Measurements from ENCODE around the gene ADGRA1.
"Not testable (repeated sequence)": the region's sequence is repeated elsewhere in the genome, so short reads cannot be mapped to it uniquely, and the experiment has no call there.

The ADGRA1 gene

DNA sequence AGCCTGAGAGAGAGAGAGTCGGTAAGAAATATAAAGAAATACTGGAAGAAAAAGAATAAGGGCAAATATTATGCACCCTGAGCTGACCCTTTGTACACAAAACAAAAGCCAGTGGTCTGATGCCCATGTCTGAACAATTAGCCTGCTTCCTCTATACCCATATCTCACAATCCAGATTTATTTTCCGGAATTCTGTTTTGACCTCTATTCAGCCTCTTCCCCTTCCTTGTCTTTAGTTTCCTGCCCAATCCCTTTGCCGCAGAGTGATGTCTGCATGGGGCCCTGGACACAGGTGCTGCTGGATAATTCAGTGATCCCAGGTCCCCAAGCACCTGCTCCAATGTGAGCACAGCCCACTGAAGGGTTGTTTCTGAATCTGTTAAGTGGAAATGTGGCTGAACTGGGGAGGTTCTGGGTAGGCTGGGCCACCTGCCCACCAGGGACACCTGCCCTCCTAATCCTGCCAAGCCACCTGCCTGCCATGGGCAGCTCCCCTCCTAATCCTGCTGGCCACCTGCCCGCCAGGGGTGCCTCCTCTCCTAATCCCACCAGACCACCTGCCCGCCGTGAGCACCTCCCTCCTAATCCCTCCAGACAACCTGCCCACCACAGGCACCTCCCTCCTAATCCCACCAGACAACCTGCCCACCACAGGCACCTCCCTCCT lies 23.0 kb downstream of the ADGRA1 start:
- no peak for DNase-seq (ENCODE audit: low spot score)

DNA sequence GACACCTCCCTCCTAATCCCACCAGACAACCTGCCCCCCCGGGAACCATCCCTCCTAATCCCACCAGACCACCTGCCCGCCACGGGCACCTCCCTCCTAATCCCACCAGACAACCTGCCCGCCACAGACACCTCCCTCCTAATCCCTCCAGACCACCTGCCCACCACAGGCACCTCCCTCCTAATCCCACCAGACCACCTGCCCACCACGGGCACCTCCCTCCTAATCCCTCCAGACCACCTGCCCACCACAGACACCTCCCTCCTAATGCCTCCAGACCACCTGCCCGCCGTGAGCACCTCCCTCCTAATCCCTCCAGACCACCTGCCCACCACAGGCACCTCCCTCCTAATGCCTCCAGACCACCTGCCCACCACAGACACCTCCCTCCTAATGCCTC lies 23.9 kb downstream of the ADGRA1 start:
- DNase-seq (ENCODE audit: low spot score): not testable (repeated sequence)

DNA sequence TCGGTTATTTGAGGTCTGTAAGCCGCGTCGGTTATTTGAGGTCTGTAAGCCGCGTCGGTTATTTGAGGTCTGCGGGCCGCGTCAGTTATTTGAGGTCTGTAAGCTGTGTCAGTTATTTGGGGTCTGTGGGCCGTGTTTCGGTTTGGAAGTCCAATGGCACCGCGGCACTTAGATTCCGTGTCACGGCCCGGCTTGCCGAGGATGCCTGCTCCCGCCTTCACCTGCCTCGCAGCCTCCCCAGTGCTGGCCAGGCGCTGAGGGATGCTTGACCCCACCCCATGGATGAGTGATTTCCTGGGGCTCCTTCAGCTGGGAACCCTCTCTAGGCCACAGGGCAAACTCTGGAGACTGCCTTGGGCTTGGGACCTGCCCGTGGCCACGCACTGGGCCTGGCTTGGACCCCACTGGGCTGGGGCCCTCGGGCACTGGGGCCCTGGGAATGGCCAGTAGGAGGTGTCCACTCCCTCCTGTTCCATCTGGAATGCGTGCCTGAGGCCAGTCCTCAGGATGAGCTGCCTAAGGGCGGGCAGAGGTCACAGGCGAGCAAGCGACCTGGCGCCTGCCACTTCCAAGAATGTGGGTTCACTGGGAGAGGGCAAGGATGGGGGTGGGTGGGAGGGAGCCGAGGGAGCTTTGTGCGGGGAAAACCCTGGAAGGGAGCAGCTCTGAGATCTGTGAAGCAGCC lies 25.6 kb downstream of the ADGRA1 start:
- no peak for DNase-seq (ENCODE audit: low spot score)

DNA sequence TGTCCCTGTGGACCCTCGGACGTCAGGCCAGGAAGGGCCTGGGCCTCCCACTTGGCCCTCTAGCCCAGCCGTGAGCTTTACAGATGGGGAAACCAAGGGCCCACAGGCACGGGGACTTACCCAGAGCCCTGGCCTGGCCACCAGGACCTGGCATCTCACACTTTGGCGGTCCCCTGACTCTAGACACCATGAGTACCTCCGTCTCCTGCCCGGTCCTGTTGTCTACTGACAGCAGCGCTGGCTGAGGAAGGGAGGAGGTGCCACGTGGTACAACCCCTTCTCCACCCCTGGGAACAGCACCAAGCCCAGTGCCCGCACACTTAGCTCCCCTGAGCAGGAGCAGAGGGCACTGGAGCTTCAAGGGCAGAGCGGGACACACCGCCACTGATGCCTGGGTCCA lies 26.1 kb downstream of the ADGRA1 start:
- DNase-seq (ENCODE audit: low spot score): no peak

DNA sequence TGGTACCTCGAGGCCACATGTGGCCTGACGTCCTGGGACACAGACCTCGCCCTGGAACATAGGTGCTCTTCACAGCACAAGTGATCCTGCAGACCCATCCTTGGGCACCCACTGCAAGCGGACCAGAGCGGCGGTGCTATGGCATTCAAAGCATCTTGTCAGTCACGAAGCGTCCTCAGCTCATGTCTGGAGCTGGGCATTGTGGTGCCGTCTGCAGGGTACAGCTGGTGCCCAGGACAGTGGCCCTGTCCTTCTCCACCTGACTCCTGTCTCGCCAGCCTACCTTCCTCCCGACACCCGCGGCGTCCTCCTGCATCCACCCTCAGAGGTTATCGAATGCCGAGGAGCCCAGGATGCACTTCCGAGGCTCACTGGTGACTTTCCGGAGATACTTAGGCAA lies 26.5 kb downstream of the ADGRA1 start:
- no peak for DNase-seq (ENCODE audit: low spot score)

DNA sequence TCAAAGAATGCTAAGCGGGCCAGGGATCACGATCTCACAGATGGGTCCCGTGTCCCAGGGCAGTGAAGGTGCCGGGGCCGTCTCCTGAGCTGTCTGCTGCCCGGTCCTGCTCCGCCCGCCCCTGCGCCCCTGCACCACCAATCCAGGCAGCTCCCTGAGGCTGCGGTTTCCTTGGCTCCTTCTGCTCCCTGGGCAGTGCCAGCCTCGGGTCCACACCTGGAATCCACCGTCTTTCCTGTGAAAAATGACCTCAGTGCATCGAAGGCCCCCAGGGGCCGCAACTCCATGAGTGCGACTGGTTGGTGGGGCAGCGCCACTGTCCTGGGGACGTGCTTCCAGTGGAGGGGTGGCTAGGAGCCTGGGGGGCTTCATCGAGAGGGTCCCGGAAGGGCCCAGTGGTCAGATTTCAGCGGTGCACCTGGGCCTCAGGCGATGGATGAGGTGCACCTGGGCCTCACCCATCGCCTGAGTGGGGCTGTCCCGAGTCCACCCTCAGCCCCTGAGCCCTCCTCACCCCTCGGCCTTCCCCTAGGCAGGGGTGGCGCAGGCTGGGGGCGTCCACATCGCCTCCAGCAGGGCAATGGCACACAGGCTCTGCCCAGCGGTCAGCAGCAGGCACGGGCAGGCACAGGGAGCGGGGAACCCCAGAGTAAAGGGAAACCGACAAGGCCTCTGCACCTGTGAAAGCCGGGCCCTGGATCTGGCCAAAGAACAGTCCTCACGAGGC lies 27.2 kb downstream of the ADGRA1 start:
- DNase-seq (ENCODE audit: low spot score): no peak

DNA sequence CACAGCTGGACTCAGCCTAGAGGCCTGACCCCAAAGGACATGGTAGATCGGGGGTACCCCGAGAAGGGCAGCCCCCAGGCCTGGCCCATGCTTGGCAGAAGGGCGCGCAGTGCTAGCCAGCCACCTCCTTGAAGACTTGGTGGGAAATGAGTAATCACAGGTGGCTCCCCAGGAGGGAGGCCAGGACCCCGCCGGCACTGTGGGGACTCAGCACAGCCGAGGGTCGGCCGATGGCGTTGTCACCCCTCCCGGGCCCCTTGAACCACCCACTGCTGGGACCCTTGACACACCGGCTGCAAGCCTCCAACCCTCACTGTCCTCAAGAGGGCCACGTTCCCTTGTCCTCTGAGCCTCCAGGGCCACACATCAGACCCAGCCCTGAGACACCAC lies 27.7 kb downstream of the ADGRA1 start:
- DNase-seq (ENCODE audit: low spot score): no peak

DNA sequence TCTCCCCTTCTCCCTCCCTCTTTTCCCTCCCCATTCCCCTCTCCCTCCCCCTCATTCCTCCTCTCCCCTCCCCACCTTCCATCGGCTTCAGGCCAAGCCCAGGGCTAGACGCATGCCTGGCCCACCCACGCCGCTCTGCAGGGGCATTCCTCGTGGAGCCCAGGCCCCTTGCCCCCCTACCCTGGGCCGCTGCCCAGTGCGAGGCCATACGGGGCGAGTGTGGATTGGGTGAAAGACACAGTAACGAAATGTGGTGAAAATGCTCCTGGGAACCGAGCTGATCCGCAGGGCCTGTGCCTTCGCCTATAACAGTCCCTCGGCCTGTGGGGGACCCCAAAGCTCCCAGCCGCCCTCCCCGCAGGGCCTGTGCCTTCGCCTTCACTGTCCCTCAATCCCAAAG lies 28.3 kb downstream of the ADGRA1 start:
- no peak for DNase-seq (ENCODE audit: low spot score)

DNA sequence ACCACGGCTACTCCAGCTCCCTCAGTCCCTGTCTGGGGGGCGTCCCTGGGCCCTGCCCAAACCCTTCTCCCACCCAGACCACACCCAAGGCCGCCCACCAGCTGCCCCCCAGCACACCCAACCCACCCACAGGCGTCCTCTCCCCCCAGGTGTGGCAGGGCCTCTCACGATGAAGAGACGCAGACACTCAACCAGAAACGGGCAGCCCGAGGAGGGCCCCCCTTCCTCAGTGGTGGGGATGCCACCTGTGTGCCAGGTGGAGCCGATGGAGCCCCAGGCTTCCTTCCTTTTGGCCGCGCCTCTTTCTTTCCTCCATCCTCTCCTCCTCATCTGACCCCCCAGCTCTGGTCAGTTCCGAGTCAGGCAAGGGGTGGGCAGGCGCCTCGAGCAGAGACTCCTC lies 28.7 kb downstream of the ADGRA1 start:
- no peak for DNase-seq (ENCODE audit: low spot score)

DNA sequence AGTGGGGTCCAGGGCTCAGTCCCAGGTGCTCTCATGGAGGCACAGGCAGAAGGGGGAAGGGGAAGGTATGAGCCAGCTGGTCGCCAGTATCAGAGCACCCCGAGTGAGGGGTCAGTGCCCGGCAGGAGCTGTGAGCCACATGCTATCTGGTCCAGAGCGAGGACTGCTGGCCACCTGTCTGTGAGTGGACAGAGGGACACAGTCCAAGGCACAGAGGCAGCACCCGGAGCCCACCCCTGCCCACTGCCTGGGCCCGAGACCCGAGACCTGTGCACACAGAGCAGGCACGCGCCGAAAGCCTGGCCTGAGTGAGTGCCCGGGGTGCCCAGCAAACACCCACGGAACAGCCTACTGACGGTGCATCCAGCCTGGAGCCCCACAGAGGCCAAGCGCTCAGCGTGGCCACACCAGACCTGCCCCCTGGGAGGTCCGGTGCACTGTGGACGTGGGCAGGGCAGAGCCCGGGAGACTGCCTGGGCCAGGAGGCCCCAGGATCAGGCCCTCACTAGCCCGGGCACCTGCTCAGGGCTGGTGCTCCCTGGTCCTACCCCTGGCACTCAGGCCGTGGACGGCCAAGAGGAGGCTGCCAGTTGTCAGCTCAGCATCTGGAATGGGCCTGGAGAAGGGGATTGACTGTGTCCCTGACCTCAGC lies 29.4 kb downstream of the ADGRA1 start:
- no peak for DNase-seq (ENCODE audit: low spot score)

DNA sequence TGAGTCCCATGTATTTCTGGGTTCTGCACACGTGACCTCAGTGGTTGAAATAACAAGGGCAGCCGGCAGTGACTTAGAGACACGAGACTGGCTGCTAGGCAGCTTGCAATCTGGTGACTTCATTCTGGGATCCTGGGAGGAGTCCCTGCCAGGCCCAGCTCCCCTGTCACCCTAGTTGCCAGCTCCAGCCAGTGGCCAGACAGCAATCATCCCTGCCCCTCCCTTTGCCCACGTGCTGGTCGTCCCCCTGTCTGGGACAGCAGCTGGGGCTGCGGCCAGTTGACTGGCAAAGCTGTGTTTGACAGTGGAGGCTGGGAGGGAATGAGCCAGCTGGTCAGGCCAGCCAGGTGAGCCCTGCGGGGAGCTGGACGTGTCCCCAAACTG lies 30.0 kb downstream of the ADGRA1 start:
- DNase-seq (ENCODE audit: low spot score): no peak

DNA sequence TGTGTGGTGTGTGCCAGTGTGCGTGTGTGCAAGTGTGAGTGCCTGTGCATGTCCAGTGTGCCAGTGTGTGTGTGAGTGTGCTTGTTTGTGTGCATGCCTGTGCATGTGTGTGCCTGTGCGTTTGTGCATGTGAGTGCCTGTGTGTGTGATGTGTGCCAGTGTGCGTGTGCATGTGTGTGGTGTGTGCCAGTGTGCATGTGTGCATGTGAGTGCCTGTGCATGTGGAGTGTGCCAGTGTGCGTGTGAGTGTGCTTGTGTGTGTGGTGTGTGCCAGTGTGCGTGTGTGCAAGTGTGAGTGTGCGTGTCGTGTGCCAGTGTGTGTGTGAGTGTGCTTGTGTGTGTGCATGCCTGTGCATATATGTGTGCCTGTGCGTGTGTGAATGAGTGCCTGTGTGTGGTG lies 33.8 kb downstream of the ADGRA1 start:
- DNase-seq (ENCODE audit: low spot score): no peak

DNA sequence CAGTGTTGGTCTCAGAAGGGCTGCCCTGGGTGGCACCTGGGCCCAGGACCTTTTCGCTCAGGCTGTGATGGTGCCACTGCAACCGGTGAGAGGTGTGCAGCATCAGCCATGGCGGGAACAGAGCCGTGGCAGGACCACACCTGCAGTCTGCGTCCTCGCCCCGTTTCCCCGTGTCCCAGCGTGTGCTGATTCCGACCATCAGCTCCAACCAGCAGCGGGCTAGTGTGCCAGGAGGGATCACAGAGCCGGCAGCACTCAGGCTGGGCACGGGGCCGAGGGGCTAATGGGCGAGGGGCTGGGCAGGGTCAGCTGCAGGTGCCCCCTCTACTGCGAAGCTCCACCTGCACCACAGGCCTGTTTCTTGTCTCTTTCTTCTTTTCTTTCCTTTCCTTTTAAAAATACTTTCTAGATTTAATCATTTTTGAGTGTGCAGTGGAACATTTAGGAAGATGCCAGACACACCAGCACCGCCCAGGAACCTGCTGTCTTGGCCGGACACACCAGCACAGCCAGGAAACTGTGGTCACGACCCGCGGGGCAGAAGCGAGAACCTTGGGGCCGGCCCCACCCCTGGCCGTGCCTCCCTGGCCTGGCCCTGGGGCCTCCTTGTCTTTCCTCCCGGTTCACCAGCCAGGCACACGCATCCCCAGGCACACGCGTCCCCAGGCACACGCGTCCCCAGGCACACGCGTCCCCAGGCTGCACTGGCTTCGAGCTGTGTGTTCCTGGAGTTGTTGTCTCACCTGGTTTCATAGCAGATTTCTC lies 34.6 kb downstream of the ADGRA1 start:
- no peak for DNase-seq (ENCODE audit: low spot score)

DNA sequence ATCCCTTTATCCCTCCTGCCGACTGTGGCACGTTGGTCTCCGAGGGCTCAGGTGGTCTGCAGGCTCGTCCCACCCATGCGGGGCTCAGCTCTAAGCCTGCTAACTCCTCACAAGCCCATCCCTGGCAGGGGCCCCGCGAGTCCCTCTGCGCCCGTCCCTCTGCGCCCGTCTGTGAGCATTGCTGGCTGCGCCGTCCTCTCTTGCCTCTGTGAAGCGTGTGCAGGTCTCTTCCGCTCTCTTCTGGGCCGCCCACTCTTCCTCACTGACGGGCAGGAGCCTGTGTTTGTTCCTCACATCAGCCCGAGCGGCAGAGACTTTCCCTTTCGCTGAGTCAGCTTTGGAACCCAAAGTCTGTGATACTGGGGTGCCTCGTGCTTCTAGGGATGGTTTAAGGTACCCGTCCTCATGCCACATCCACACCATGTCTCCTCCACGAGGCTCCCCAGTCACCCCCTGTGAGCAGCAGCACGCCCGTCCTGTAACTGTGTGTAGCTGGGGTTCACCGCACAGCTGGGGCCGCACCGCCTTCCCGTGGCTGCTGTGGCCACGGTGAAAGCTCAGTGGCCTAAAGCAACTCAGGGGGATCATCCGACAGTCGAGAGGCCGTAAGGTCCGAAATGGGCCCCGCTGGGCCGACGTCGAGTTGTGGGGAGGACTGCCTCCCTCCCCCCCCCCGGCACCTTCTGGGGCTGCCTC lies 35.5 kb downstream of the ADGRA1 start:
- DNase-seq (ENCODE audit: low spot score): no peak

DNA sequence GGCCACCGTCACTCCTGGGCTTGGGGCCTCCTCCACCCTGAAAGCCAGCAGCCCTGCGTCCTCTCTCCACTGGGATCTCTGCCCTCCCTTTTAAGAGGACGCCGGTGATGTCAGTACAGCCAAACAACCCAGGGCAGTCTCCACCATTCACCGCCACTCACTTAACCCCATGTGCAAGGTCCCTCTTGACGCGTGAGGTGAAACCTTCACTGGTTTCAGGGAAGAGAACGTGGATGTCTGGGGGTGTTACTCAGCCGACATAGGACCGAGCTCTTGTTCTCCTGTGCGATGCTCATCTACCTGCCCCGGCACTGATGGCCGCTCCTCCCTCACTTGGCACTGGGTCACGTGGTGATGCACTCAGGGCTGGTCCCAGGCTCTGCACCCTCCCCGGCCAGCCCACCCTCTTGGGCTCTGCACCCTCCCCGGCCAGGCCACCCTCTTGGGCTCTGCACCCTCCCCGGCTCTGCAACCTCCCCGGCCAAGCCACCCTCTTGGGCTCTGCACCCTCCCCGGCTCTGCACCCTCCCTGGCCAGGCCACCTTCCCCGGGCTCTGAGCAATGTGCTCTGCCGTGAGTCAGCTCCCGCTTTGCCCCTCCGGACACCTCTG lies 36.1 kb downstream of the ADGRA1 start:
- DNase-seq (ENCODE audit: low spot score): no peak

DNA sequence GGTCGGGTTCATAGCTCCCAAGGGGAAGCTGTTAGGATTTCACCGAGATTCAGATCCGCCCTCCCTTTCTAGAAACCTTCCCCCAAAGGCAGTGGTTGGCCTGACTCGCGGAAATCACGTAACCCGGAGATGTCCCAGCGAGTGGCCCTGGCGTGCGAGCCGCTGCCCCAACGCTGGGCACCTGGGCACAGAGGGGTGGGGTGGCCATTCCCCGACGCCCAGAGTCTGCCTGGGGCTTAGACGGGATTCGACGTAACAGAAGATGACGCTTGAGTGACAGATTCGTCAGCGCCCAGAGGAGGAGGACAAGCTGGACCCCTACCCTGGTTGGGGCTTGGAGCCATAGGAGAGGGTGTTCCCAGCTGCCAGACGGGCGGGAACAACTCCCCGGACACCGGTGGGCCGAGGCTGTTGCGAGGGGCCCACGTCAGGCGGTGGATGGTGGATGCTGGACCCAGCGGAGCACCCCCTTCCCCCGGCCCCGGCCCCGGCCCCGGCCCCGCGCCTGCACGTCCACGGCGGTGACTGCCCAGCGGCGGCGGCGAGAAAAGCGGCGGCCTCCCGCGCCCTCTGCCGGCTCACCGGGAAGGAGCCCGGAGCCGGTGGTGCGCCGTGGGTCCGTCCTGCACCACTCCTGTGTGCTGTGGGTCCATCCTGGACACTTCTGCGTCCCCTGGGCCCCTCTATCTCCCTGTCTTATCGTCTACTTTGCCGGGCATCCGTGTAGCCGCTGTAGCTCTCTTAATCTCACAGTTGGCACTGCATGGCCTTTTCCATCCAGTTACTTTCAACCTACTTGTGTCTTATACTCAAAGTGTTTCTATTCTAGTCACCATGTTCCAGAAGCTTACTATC lies 36.9 kb downstream of the ADGRA1 start:
- DNase-seq (ENCODE audit: low spot score): no peak

DNA sequence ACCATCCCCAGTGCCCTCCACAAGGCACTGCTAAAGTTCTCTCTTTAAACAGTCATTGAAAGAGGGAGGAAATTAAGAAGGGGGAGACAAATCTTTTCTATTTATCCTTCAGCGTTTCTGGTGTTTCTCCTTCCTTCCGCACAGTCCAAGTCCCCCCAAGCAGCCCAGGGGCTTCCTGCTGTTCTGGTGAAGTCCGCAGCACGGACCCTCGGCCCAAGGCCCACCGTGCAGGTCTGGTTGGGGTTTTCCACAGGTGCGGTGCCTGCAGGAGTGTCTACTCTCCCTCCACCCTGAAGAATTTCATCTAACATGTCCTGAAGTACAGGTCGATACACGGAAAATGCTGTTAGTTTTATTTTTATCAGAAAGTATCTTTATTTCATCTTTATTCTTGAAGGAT lies 38.2 kb downstream of the ADGRA1 start:
- no peak for DNase-seq (ENCODE audit: low spot score)

DNA sequence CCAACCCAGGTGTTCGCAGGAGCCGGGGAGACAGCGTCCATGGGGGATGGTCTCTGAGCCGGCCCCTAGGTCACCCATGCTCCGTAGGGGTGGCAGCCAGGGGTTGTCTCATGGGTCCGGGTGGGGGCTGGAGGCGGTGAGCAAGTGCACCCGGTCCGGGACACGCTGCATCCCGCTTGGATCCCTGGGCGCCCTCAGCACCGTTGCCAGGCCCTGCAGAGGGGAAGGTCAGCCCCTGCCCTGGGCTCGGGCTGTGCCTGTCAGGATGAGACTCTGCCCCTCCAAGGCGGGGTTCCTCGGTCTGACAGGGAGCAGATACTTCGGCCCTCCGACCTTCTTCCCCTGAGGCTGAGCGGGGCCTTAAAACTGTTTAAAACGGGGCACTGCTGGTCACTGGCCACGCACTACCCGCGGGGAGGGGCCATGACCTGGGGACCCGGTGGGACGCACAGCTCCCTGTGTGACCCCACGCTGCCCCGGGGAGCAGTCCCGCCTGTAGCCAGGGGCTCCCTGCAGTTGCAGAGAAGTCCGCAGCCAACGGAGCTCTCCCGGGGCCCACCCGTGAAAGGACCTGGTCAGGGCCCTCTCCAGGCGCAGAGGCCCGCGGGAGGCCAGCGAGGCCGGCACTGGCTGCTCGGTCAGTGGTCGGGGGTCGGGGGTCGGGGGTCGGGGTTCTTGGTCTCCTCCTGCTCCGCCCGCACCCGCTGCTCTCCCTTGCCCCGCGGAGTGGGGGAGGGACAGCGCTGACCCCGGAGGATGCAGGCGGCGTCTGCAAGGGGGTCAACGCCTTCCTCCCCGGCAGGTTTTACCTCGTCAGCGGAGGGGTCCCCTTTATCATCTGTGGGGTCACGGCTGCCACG lies 38.9 kb downstream of the ADGRA1 start:
- DNase-seq (ENCODE audit: low spot score): no peak

Data from SK-N-DZ (cell line).